Activated CD8-positive, alpha-beta memory T cell treated with anti-CD3 and anti-CD28 coated beads for 1 hour (primary cell): ENCODE measurements around the gene MUC21.
"Not testable (repeated sequence)": the region's sequence is repeated elsewhere in the genome, so short reads cannot be mapped to it uniquely, and the experiment has no call there.

Experiments used
- DNase-seq, 2 donors: peaks; one replicate each; pipeline ENCODE4 v3.0.0-alpha.2; 2020; ENCODE audit warnings: low read depth in 1 of 2; ENCODE audit errors: extremely low read depth in 1 of 2

The MUC21 gene

DNA sequence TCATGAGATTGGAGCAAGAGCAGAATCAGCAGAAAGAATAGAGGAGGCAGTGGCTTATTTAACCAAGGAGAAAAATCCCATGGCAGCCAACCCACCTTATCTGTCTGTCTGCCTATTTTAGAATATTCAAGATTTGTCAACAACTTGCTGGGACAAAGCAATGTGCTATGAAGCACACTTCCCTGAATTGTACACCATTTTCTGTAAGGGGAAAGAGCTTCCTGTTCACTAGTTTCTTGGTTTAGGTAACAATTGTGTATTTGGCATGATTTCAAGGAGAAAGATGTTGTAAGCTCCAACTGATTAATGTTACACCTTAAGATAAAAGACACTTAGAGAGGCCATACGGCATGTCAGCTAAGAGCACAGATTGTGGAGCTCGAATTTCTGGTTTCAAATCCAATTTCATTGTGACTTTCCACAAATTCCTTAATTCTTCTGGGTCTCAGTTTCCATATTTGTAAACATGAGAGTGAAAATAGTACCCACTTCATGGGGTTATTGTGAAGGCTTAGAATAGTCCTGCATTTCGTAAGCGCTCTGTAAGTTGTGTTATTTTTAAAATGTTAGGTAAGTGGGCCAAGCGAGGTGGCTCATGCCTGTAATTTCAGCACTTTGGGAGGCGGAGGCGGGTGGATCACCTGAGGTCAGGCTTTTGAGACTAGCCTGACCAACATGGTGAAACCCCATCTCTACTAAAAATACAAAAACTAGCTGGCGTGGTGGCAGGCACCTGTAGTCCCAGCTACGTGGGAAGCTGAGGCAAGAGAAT is 21.9 kb downstream of the MUC21 start:
- DNase-seq, result no peak

DNA sequence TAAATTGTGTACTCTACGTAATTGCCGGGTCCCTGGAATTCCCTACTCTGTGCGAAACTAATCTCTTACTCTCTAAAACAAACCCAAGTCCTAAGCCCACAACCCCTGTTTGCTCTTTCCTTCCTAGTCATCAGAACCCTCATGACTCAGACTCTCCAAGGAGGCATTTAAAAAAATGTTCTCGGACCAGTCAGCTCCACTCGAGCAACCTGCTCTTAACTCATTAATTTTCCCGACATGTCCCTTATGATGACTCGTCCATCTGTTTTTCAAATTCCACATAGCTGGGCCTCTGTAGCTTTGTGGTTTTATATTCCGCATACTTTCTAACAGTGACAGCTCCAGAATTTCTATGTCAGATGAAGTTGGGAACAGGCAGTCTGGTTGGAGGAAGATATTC is 24.2 kb downstream of the MUC21 start:
- no peak for DNase-seq

DNA sequence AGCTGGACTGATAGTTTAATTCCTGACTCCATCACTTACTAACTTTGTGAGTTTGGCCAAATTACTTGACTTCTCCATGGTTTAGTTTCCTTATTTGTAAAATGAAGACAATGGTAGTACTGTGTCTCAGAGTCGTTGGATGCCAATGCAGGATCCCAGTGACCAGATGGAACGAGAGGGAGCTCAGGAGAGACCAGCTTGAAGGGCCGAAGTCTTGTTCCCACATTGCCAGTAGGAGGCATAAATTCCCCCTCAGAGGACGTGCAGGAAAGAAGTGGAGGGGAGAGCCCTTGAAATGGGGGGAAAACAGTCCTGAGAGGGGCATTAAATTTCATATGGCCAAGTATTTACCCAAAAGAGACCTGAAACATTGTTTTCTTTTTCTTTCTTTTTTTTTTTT is 24.6 kb downstream of the MUC21 start:
- no peak for DNase-seq

DNA sequence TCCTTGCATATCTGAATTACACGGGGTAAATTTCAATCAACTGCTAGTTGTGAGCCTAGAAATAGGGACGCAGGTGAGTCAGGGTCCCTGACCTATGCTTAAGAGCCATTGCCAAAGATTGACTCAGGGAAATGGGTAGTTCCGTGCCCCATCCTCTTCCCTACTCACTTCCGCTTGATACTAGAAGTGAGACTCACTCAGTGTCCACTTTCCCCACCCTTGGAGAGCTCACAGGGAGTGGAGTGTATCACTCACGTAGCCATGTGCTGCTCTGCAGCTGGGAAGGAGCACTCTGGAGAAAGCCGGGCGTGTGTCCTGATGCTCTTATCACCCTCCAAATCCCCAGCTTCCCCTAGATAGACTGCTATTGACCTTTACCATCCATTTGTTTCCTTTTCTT is 26.2 kb downstream of the MUC21 start:
- no peak for DNase-seq

DNA sequence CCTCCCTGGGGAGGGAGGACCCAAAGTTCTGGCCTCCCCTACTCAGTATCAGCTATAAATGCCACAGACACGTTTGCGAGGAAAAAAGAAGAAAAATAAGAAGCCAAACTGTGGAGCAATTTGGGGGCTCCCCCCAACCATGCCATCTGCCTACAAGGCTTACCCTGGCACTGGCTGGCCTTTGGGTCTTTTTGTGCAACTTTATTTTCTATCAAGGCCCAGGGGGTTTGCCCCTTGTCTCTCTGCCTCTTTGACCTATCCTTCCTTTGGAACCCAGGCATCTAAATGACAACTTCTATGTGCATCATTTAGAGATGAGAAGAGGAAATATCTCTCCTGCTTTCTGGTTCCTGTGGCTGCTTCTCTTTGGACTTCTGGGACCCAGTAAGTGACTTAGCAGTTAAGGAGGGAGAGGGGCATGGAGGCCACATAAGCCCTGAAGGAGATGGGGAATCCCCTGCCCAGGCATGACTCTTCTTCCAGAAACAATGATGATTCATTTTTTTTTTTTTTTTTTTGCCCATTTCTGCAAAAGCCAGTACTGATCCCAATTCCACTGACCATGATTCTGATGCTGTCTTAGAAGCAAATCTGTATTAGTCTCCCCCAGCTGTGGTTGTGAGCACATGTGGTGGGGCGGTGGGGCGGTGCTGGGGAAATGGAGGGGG is 27.0 kb downstream of the MUC21 start, which contains the start of gene MUC22:
MUC22 (plus strand) TSS at position 82 of the 668 bp plus-strand sequence; CDS start at position 315, 233 bp downstream.
- DNase-seq, result no peak

DNA sequence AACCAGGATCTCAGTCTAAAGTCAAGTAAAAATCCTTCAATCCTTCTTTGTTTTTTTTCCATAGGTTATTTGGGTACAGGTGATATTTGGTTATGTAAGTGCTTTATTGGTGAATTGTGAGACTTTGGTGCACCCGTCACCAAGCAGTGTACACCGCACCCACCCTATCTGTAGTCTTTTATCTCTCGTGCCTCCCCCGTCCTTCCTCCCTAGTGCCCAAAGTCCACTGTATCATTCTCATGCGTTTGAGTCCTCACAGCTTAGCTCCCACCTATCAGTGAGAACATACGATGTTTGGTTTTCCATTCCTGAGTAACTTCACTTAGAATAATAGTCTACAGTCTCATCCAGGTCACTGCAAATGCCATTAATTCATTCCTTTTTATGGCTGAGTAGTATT is 27.6 kb downstream of the MUC21 start:
- no peak for DNase-seq

DNA sequence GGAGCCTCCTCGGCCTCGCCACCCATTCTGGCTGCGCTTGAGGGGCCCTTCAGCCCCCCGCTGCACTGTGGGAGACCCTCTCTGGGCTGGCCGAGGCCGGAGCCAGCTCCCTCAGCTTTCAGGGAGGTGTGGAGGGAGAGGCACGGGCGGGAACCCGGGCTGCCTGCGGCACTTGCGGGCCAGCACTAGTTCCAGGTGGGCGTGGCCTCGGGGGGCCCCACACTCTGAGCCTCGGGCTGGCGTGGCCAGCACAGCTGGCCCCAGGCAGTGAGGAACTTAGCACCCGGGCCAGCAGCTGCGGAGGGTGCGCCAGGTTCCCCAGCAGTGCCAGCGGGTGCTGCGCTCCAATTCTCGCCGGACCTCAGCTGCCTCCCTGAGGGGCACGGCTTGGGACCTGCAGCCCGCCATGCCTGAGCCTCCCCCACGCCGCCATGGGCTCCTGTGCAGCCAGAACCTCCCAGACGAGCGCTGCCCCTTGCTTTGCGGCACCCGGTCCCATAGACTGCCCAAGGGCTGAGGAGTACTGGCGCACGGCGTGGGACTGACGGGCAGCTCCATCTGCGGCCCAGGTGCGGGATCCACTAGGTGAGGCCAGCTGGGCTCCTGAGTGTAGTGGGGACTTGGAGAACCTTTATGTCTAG is 33.3 kb downstream of the MUC21 start:
- DNase-seq, result no peak

DNA sequence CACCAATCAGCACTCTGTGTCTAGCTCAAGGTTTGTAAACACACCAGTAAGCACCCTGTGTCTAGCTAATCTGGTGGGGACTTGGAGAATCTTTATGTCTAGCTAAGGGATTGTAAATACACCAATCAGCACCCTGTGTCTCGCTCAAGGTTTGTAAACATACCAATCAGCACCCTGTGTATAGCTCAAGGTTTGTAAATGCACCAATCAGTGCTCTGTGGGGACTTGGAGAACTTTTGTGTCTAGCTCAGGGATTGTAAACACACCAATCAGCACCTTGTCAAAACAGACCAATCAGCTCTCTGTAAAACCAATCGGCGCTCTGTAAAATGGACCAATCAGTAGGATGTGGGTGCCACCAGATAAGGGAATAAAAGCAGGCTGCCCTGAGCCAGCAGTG is 33.9 kb downstream of the MUC21 start:
- not testable (repeated sequence) for DNase-seq

DNA sequence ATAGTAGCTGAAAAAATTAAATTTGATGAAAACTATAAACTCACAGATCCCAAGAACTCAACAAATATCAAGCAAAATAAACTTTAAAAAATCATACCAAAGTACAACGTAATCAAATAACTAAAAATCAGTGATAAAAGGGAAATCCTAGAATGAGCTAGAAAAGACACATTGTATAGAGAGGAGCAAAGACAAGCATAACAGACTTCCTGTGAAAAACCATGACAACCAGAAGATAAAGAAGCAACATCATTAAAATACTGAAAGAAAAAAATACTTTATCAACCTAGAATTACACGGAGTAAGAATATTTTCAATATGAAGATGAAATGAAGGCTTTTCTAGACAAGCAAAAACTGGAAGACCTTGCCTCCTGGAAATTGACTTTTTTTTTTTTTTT is 36.5 kb downstream of the MUC21 start:
- no peak for DNase-seq

DNA sequence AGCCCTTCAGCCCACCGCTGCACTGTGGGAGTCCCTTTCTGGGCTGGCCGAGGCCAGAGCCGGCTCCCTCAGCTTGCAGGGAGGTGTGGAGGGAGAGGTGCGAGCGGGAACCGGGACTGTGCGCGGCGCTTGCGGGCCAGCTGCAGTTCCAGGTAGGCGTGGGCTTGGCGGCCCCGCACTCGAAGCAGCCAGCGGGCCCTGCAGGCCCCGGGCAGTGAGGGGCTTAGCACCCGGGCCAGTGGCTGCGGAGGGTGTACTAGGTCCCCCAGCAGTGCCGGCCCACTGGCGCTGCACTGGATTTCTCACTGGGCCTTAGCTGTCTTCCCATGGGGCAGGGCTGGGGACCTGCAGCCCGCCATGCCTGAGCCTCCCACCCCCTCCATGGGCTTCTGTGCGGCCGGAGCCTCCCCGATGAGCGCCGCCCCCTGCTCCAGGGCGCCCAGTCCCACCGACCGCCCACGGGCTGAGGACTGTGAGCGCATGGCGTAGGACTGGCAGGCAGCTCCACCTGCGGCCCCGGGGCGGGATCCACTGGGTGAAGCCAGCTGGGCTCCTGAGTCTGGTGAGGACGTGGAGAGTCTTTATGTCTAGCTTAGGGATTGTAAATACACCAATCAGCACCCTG is 37.2 kb downstream of the MUC21 start:
- not testable (repeated sequence) for DNase-seq

DNA sequence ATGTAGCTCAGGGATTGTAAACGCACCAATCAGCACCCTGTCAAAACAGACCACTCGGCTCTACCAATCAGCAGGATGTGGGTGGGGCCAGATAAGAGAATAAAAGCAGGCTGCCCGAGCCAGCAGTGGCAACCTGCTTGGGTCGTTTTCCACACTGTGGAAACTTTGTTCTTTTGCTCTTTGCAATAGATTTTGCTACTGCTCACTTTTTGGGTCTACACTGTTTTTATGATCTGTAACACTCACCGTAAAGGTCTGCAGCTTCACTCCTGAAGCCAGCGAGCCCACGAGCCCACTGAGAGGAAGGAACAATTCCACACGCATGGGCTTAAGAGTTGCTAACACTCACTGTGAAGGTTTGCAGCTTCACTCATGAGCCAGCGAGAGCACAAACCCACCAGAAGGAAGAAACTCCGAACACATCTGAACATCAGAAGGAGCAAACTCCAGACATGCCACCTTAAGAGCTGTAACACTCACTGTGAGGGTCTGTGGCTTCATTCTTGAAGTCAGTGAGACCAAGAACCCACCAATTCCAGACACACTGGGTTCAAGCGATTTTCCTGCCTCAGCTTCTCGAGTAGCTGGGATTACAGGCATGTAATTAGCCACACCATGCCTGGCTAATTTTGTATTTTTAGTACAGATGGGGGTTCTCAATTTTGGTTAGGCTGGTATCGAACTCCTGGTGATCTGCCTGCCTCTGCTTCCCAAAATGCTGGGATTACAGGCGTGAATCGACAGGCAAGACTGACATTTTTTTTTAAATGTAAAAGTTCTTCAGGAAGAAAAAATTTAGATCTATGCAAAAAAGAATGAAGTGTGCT is 38.4 kb downstream of the MUC21 start:
- not testable (repeated sequence) for DNase-seq

DNA sequence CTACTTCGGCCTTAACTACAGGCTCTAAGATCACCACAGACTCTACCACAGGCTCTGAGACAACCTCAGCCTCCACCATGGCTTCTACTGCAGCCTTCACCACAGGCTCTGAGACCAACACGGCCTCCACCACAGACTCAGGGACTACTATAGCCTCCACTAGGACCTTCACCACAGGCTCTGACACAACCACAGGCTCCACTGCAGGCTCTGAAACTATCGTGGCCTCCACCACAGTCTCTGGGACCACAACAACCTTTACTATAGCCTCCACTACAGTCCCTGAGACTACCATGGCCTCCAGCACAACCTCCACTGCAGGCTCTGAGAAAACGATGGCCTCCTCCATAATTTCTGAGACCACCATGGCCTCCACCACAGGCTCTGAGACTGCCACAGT is 42.1 kb downstream of the MUC21 start:
- DNase-seq, result no peak

DNA sequence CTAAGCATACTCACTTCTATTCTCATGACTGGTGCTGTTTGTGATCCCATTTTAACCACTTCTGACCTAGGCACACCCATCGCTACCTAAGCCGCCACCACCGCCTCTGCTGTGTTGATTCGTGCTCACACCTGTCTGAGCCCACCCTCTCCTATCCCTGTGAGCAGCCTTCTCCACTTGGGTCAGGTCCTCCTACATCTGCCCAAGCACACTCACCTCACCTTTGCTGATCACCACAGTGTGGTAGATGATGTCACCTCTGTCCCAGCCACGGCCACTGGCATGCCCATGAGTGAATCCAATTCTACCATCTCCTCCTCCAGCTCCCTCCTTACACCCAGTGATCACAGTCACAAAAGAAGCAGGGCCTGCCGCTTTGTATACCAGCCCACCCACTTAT is 47.6 kb downstream of the MUC21 start:
- DNase-seq, result no peak

DNA sequence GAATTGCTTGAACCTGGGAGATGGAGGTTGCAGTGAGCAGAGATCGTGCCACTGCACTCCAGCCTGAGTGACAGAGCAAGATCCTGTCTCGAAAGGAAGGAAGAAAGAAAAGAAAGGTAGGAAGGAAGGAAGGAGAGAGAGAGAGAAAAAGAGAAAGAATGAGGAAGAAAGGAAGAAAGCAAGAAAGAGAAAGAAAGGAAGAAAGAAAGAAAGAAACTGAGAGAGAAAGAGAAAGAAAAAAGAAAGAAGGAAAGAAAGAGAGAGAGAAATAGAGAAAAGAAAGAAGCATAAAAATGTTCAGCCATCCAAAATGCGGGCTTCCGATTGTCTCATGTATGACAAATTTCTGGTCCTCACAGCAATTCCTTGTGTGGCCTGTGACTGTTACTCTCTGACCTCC is 49.6 kb downstream of the MUC21 start:
- DNase-seq, result no peak

DNA sequence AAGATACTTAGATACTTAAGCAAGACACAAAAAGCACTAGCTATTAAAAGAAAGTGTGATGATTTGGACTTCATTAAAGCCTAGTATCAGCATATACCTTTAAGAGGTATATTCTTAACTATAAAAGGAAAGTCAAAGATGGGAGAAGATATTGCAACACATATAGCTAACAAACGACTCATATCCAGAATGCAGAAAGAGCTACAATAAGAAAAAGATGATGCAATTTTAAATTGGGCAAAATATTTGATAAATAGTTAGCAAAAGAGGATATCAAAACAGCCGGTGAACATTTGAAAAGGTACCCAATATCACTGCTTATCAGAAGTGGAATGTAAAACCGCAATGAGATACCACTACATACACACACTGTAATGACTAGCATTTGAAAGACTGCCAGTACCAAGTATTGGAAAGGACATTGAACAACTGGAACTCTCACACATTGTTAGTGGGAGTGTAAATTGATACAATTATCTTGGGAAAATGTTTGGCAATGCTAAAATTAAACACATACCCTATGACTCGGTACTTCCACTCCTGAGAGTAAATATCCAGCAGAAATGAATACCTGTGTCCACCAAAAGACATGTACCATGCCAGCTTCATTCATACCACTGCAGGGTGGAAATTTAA is 52.5 kb downstream of the MUC21 start:
- DNase-seq, result no peak

DNA sequence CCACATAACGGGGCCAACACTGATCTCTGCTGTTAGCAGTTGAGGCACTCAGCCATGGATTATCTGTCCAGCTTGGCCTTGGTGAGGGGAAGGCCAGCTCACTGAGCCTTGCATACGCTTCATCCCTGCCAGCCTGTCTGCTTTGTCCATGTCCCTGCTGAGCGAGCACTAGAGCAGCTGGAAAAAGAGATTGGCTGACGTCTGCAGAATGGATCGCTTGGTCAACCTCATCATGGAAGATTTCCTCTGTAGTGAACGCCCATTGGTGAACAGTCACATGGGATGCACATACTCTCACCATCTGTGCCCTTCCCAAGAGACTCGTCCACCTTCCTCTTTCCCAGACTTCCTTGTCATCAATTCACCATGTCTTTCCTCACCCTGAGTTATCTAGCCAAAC is 53.7 kb downstream of the MUC21 start:
- no peak for DNase-seq

DNA sequence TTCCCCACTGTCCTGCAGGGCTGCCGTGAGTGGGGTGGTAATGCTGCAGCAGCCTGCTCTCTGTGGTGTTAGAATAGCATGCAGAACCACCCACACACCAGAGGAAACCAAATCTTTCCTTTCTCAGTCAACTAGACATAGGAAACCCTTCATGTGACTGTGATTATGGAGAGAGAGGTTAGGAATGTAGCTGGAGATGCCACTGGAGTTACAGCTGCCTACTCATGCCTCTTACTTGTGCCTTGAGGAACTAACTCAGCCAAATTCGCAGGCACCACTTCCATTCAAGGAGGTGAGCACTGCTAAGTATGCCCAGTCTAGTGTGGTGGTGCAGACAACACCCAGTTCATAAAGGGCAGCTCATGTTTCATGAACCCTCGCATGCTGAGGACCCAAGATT is 54.2 kb downstream of the MUC21 start:
- no peak for DNase-seq

DNA sequence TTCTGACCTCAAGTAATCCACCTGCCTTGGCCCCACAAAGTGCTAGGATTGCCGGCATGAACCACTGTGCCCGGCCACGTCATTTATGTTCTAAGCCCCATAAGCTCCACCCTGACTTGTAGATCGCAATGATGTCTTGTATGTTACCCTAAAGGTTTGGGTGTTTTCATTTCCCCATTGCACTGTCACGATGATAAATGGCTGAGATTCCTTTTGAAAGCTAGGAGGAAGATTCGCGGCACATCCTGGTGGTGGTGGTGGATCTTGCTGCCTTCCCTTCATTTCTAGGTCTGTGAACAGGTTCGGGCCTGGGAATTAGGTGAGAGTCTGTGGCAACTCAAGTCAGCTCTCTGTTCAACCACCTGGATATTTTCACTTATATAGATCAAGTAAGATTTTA is 55.0 kb downstream of the MUC21 start:
- no peak for DNase-seq
